ENCODE data around the gene VWA5B1.

DNA sequence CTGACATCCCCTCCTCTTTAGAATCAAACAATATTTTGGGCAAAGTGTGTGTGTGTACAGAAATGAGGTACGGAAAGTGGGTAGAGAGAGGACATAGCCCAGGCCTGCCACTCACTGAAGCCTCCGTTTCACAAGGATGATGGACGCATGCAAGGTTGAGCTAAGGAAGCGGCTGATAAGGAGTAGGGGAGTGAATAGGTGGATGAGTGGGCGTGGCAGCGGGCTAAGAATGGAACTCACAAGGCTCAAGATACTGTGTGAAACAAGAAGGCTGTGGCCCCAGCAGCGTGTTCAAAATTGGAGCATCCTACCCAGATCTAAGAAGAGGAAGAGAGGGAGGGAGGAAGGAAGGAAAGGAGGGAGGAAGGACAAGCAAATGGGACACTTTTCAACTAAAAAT is 37.5 kb downstream of the VWA5B1 start:
- TF ChIP-seq ZNF274 (IDR thresholded peaks at IDR 0.05; ENCODE audit: low read depth, low read length), result no peak
- TF ChIP-seq SUZ12 (IDR thresholded peaks at IDR 0.05; ENCODE audit: extremely low read depth, insufficient read depth, insufficient read length), result no peak
- no peak for TF ChIP-seq YY1 (IDR thresholded peaks at IDR 0.05; ENCODE audit: insufficient read depth, insufficient read length)
